ENCODE data around the gene PEX11G. TPM values are rescaled to one million over a fixed set of nuclear protein-coding genes. Genes with fewer than 3 reads are reported as not detected.

The PEX11G gene
- total and polyA plus RNA-seq, 2 experiments from 2014 or later: 2.2 TPM

DNA sequence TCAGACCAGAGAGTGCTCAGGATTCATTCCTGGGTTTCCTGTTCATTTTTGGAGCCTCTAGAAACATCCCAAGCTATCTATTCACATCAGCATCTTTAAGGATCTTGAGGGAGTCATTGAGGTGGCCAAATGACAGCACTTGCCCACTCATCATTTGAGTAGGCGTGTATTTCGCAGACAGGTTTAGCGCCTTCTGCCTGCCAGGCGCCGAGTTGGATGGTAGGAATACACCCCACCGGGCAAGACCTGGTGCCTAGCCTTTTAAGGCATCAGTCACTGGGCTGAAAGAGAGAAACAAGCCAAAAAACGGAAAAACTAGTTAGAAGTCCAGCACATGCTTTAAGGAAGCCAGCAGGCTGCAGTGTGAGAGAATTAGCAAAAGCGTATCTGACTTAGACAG is 33.8 kb downstream of the PEX11G start:
- ATAC-seq: no peak

More for the DNA sequence above, 33.8 kb downstream of the PEX11G start:
- H3K36me3 Mint-ChIP-seq (ENCODE audit: low read depth): peaks cover 78% of the 10 kb centered on the region
- no peaks in the 10 kb centered on the region for H4K20me1 ChIP-seq (replicated peaks; ENCODE audit: insufficient read depth)
- no peaks in the 10 kb centered on the region for H3K4me1 ChIP-seq (ENCODE audit: insufficient read depth)
- H3K4me3 Mint-ChIP-seq: no peak overlapping the region
- no peaks in the 10 kb centered on the region for H3K79me2 ChIP-seq (replicated peaks; ENCODE audit: insufficient read depth)
- no peak overlapping the region for H3K4me3 ChIP-seq
- H3K9me3 Mint-ChIP-seq: peaks cover 41% of the 10 kb centered on the region
- H2AFZ ChIP-seq: no peak overlapping the region
- H3K36me3 ChIP-seq (ENCODE audit: insufficient read depth): peaks cover 12% of the 10 kb centered on the region
- H3K27ac Mint-ChIP-seq: no peak overlapping the region
- H3K27ac ChIP-seq (ENCODE audit: low read depth): no peak overlapping the region
- H3K4me2 ChIP-seq: no peak overlapping the region
- no peaks in the 10 kb centered on the region for H3K4me1 Mint-ChIP-seq
- H3K27me3 ChIP-seq (ENCODE audit: insufficient read depth): no peaks in the 10 kb centered on the region
- TF ChIP-seq STAT1 (IDR thresholded peaks at IDR 0.05; ENCODE audit: unreplicated experiment) (no peak), ZNF114 (CRISPR knock-in tag; IDR thresholded peaks at IDR 0.05) (no peak), ZNF331 (CRISPR knock-in tag; IDR thresholded peaks at IDR 0.05; ENCODE audit: low read depth) (no peak), EZH2phosphoT487 (IDR thresholded peaks at IDR 0.05; ENCODE audit: unreplicated experiment) (no peak), NANOG (IDR thresholded peaks at IDR 0.05; ENCODE audit: borderline replicate concordance) (no peak), CREB1 (CRISPR knock-in tag; IDR thresholded peaks at IDR 0.05; ENCODE audit: low read depth) (no peak), POLR2AphosphoS5 (IDR thresholded peaks at IDR 0.05; ENCODE audit: low read depth) (no peak), EZH2 (IDR thresholded peaks at IDR 0.05; ENCODE audit: low read depth, unreplicated experiment) (no peak)
- TF ChIP-seq, protein P1, sequence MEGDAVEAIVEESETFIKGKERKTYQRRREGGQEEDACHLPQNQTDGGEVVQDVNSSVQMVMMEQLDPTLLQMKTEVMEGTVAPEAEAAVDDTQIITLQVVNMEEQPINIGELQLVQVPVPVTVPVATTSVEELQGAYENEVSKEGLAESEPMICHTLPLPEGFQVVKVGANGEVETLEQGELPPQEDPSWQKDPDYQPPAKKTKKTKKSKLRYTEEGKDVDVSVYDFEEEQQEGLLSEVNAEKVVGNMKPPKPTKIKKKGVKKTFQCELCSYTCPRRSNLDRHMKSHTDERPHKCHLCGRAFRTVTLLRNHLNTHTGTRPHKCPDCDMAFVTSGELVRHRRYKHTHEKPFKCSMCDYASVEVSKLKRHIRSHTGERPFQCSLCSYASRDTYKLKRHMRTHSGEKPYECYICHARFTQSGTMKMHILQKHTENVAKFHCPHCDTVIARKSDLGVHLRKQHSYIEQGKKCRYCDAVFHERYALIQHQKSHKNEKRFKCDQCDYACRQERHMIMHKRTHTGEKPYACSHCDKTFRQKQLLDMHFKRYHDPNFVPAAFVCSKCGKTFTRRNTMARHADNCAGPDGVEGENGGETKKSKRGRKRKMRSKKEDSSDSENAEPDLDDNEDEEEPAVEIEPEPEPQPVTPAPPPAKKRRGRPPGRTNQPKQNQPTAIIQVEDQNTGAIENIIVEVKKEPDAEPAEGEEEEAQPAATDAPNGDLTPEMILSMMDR (conservative IDR thresholded peaks at IDR 0.05; ENCODE audit: low read depth in 2 of 2): no peak
- TF ChIP-seq, protein P2, sequence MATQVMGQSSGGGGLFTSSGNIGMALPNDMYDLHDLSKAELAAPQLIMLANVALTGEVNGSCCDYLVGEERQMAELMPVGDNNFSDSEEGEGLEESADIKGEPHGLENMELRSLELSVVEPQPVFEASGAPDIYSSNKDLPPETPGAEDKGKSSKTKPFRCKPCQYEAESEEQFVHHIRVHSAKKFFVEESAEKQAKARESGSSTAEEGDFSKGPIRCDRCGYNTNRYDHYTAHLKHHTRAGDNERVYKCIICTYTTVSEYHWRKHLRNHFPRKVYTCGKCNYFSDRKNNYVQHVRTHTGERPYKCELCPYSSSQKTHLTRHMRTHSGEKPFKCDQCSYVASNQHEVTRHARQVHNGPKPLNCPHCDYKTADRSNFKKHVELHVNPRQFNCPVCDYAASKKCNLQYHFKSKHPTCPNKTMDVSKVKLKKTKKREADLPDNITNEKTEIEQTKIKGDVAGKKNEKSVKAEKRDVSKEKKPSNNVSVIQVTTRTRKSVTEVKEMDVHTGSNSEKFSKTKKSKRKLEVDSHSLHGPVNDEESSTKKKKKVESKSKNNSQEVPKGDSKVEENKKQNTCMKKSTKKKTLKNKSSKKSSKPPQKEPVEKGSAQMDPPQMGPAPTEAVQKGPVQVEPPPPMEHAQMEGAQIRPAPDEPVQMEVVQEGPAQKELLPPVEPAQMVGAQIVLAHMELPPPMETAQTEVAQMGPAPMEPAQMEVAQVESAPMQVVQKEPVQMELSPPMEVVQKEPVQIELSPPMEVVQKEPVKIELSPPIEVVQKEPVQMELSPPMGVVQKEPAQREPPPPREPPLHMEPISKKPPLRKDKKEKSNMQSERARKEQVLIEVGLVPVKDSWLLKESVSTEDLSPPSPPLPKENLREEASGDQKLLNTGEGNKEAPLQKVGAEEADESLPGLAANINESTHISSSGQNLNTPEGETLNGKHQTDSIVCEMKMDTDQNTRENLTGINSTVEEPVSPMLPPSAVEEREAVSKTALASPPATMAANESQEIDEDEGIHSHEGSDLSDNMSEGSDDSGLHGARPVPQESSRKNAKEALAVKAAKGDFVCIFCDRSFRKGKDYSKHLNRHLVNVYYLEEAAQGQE (IDR thresholded peaks at IDR 0.05; ENCODE audit: unreplicated experiment): no peak
- H3K9me2 ChIP-seq (ENCODE audit: insufficient read depth): 0 out of 2 replicates have a peak, but pooled peaks cover 10% of the 10 kb centered on the region
- DNase-seq (ENCODE audit: low spot score): no peak
- no peaks in the 10 kb centered on the region for H3F3A ChIP-seq (replicated peaks; ENCODE audit: low read depth)
- peaks cover 6% of the 10 kb centered on the region for H3K27me3 Mint-ChIP-seq (ENCODE audit: insufficient read depth, low read depth, poor library complexity)

Data from GM23338 (cell line).